MM.1S (cell line): Measurements from ENCODE around the gene AGPS.
"Not testable (repeated sequence)": the region's sequence is repeated elsewhere in the genome, so short reads cannot be mapped to it uniquely, and the experiment has no call there.

ENCODE experiments used
- EZH2 ChIP-seq: fragments of 300-600 bp; sonication (generic); optimal IDR thresholded peaks from 2 replicates; pipeline ENCODE3; 2017; ENCODE audit warnings: low read depth, mild to moderate bottlenecking, antibody characterized with exemption, low read length, mixed read lengths
- EZH2phosphoT487 ChIP-seq: fragments of 300-600 bp; sonication (generic); IDR thresholded peaks from 2 replicates; pipeline ENCODE4 v1.6.1; 2018; ENCODE audit warnings: antibody characterized with exemption, low read length
- TF ChIP-seq, protein P1 (sequence below): fragments of 300-600 bp; sonication (generic); IDR thresholded peaks from 2 replicates; pipeline ENCODE4 v1.5.1; 2016; ENCODE audit warnings: antibody characterized with exemption, low read length, mixed read lengths

DNA sequence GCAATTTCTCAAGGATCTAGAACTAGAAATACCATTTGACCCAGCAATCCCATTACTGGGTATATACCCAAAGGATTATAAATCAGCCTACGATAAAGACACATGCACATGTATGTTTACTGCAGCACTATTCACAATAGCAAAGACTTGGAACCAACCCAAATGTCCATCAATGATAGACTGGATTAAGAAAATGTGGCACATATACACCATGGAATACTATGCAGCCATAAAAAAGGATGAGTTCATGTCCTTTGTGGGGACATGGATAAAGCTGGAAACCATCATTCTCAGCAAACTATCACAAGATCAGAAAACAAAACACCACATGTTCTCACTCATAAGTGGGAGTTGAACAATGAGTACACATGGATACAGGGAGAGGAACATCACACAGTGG is 67.2 kb downstream of the AGPS start:
- TF ChIP-seq, protein P1, sequence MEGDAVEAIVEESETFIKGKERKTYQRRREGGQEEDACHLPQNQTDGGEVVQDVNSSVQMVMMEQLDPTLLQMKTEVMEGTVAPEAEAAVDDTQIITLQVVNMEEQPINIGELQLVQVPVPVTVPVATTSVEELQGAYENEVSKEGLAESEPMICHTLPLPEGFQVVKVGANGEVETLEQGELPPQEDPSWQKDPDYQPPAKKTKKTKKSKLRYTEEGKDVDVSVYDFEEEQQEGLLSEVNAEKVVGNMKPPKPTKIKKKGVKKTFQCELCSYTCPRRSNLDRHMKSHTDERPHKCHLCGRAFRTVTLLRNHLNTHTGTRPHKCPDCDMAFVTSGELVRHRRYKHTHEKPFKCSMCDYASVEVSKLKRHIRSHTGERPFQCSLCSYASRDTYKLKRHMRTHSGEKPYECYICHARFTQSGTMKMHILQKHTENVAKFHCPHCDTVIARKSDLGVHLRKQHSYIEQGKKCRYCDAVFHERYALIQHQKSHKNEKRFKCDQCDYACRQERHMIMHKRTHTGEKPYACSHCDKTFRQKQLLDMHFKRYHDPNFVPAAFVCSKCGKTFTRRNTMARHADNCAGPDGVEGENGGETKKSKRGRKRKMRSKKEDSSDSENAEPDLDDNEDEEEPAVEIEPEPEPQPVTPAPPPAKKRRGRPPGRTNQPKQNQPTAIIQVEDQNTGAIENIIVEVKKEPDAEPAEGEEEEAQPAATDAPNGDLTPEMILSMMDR: not testable (repeated sequence)
- TF ChIP-seq EZH2phosphoT487, EZH2: not testable (repeated sequence)
